IPS-18c (cell line): ENCODE data around the gene ZNF660.
A peak's percentile ranks its signal among the peaks of the same experiment; 100 is the strongest.

Experiments
- H3K4me3 ChIP-seq: 2 replicates; pipeline ENCODE4 v1.7.0; 2013; ENCODE audit warnings: low read depth, mild to moderate bottlenecking, low read length, moderate library complexity; ENCODE audit not compliant: insufficient read depth
- H3K9me3 ChIP-seq: one replicate; pipeline ENCODE4 v1.6.1; 2013; ENCODE audit warnings: mild to moderate bottlenecking, low read length, moderate library complexity; ENCODE audit not compliant: control insufficient read depth, insufficient read depth

Gene ZNF660

DNA sequence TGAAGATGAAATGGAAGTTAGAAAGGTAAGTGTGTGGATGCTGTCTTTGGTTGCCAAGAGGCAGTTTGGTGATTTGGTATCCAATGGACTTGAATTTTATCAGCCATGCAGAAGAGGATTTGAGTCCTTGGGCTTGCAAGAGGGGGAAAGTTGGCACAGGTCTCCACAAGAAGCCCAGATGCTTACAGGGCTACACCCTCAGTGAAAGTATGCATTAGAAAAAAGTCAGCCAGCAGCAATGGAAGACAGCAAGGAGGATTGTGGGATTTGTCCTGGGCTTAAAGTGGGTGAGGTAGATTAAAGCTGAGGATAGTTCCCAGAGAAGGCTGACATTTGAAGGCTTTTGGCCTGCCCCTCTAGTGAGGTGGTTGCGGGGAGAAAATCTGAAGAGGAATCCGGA, 17.0 kb downstream of the ZNF660 start:
- no peaks in the 10 kb centered on the region for H3K9me3 ChIP-seq
- no peak overlapping the region for H3K4me3 ChIP-seq

DNA sequence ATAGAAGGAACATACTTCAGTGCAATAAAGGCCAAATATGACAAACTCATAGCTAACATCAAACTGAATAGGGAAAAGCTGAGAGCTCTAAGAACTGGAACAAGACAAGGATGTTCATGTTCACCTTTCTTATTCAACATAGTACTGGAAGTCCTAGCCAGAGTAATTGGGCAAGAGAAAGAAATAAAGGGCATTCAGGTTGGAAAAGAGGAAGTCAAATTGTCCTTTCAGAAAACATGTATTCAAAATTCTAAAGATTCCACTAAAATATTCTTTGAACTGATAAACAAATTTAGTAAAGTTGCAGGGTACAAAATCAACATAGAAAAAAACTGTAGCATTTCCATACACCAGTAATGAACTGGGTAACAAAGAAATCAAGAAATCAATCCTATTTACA, 27.9 kb downstream of the ZNF660 start:
- Histone ChIP-seq H3K4me3 (no peak overlapping the region), H3K9me3 (no peaks in the 10 kb centered on the region)

DNA sequence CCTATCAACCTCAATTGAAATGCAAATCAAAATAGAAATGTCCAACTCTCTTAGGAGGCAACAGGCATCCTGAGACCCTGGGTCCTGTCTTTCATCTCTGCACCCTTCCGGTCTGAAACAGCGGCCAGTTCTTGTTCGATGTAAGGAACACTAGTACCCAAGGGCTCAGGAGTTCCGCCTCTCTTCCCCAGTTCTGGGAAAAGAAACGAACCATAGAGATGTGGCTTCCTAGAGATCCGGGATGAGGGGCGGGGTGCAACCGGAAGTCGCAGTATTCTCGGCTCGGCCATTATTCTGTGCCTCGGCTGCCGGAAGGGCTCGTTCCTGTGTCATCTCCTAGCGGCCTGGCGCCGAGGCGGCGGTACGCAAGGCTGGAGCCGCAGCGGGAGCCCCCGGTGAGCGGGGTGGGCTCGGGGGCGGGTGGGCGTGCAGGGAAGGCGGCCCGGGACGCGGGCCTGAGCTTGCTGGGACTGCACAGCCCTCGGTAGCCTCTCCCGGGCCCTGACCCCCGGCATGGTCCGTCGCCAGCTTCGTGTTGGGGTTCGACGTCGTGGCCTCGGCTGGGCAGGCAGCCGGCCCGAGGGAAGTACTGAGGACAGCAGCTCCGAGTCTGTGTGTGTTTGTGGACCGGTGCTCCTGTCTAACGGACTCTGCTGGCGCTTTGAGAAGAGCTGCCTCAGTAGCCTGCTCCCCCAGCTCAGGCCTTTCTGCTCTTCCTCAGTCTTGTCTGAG, 40.2 kb downstream of the ZNF660 start, which contains the start of gene ZNF197:
Gene ZNF197, plus strand, starts transcription at position 288 of the 732 bp plus-strand sequence. CDS start 4,119 bp downstream, outside the sequence.
- H3K4me3 ChIP-seq, result peak within 1 kb of the TSS; percentile 82

DNA sequence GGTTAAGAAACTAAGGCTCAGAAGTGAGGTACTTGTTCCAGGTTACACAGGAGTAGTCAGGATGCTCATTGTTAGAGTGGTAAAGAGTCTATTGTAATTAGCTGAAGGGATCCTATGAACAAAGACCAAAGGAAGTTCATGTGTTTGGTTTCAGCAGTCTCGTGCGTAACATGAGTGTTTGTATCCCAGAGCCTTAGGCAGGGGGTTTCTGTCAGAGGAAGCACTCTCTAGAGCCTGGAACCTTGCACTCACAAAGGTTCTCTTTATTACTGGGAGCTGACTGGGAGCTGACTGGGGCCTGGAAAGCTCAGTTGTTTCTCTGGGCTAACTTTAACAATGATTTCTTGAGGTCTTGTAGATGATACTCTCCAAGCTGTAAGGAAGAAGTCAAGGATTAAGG, 44.0 kb downstream of the ZNF660 start:
- Histone ChIP-seq H3K4me3 (no peak overlapping the region), H3K9me3 (no peaks in the 10 kb centered on the region)

More for the DNA sequence above, 40.2 kb downstream of the ZNF660 start, which contains the start of gene ZNF197:
- no peaks in the 10 kb centered on the region for H3K9me3 ChIP-seq

DNA sequence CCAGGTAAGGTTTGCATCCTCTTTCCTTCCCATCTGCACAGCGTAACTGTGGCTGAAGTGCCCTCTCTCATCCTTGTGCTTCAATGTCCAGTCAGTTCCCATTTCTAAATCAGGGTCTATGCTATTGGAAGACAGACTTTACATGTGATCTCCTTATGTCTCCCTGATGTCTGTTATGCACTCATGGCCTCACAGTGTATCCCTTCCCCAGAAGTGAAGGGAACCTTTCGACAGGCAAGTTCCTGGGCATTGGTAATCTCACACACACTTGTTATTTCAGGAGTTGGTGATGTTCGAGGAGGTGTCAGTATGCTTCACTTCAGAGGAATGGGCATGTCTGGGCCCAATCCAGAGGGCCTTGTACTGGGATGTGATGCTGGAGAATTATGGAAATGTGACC, 47.4 kb downstream of the ZNF660 start:
- Histone ChIP-seq H3K9me3 (no peaks in the 10 kb centered on the region), H3K4me3 (no peak overlapping the region)

DNA sequence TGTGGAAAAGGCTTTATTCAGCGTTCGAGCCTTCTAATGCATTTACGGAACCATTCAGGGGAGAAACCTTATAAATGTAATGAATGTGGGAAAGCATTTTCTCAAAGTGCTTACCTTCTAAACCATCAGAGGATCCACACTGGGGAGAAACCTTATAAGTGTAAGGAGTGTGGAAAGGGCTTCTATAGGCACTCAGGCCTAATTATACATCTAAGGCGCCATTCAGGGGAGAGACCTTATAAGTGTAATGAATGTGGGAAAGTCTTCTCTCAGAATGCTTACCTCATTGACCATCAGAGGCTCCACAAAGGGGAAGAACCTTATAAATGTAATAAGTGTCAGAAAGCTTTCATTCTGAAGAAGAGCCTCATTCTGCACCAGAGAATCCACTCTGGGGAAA, 57.6 kb downstream of the ZNF660 start:
- H3K9me3 ChIP-seq, result peaks cover 14% of the 10 kb centered on the region
- H3K4me3 ChIP-seq, result no peak overlapping the region

DNA sequence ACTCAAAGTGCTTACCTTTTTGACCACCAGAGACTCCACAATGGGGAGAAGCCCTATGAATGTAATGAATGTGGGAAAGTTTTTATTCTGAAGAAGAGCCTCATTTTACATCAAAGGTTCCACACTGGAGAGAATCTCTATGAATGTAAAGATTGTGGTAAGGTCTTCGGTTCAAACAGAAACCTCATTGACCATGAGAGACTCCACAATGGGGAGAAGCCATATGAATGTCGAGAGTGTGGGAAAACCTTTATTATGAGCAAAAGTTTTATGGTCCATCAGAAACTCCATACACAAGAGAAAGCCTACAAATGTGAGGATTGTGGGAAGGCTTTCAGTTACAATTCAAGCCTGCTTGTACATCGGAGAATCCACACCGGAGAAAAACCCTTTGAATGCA, 58.3 kb downstream of the ZNF660 start:
- H3K9me3 ChIP-seq, result peaks cover 14% of the 10 kb centered on the region
- no peak overlapping the region for H3K4me3 ChIP-seq

DNA sequence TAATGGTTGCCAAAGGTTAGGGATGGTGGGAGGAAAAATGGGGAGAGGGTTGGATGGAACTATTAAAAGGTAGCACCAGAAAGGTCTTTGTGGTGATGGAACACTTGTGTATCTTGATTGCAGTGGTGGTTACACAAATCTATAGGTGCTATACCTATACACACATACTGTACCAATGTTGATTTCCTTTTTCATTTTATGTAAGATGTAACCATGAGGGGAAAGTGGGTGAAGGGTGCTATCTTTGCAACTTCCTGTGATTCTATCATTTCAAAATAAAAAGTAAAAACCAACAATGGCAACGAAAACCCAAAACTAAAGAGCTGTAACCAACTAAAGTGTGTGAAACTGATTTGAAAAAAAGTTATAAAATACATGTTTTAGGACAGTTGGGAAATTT, 63.0 kb downstream of the ZNF660 start:
- H3K4me3 ChIP-seq, result no peak overlapping the region
- H3K9me3 ChIP-seq, result peaks cover 1% of the 10 kb centered on the region

DNA sequence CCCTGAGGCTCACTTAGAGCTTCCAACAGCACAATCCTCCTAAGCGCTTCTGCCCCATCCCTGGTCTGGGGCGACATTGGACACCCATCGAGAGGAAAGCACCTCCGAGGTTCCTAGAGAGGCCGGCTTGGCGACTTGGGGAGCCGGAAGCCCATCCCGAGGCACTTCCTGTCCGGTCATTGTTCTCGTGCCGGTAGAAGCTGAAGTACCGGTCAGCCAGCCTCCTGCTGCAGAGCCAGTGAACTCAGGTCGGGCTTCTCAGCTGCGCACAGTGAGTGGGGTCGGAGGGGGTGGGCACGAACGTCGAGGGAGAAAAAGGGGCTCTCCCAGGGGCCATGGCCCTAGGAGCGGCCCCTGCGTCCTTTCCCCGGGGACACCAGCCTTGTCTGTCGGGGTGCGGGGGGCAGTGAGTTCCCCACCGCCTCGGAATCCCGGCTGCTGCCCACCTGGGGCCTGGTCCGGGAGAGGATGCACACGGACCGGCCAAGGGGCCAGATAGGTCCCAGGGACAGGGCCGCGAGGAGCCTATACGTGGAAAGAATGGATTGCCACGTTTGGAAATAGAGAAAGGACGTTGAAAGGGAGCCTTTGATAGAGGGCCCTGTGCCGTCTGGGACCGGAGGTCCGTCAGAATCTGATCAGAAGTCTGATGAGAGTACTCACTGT, 63.9 kb downstream of the ZNF660 start, which contains the start of gene ZNF35:
Gene ZNF35, plus strand, starts transcription at position 169 of the 666 bp plus-strand sequence. CDS start 2,336 bp downstream, outside the sequence.
- Histone ChIP-seq H3K9me3 (no peaks in the 10 kb centered on the region), H3K4me3 (peak within 1 kb of the TSS; percentile 84)
